Measurements from ENCODE around the gene SYT12.

- no peak for TF ChIP-seq CTCF (IDR thresholded peaks at IDR 0.05; ENCODE audit: low read depth, low read length)
- no peak for TF ChIP-seq EZH2phosphoT487 (IDR thresholded peaks at IDR 0.05; ENCODE audit: low read depth)
These were observed 1.5 kb downstream of the SYT12 start for GRCh38 chr11:67024410-67024809.

All from OCI-LY3 (cell line).